Fibroblast of lung (primary cell): ENCODE data around the gene DLEU7.

Experiments
- CTCF ChIP-seq, 2 donors: IDR thresholded peaks in 1 of 2; conservative IDR thresholded peaks in 1 of 2; 1 replicate in 1 of 2; 2 replicates in 1 of 2; pipeline ENCODE4 v1.5.1; 2011 to 2012; ENCODE audit warnings: low read length in 2 of 2, control low read depth in 1 of 2, inconsistent platforms in 1 of 2, low read depth in 1 of 2, mild to moderate bottlenecking in 1 of 2
- EZH2 ChIP-seq: IDR thresholded peaks from 2 replicates; pipeline ENCODE4 v1.5.1; 2012; ENCODE audit warnings: low read length, control low read depth, mild to moderate bottlenecking; ENCODE audit errors: missing control alignments

DNA sequence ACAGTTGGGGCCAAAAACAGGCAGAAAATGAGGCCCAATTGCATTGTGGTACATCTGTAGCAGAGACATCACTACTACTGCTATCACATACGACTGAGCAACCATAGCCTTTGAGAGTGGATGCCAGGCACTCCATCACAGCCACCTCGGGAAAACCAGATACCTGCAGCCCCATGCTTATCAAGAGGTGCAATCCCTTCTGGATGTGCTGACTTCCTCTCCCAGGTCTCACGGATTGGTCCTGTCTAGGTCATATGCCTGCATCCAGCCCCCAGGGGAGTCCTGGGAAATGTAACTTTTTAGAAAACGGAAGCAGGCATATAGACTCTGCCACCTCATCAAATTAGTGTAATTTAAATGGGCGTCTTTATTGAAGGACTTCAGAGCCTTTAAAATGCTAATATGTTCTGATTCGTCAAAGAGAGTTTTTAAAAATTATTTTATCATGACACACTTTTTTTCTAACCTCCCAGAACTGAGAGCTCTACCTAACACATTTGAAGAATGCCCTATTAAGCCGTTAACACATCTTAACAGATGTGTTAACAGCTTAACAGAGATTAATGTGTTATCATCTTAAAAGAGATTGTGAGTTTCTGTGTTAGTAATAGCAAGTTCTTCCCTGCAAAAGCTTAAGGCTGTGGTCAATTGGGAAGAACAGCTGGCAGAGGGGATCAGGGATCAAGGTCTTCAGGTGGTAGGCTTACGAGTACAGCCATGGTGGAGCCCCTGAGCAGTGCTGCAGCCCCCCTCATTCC is 63.9 kb downstream of the DLEU7 start:
- TF ChIP-seq CTCF (conservative IDR thresholded peaks at IDR 0.05 in 1 of 2, IDR thresholded peaks at IDR 0.05 in 1 of 2; ENCODE audit: low read depth in 1 of 2, low read length in 2 of 2) (no peak), EZH2 (no peak)
